Erythroblast (primary cell): ENCODE results near the gene GALNT18.

ENCODE experiments used
- GATA1 ChIP-seq: IDR thresholded peaks from 2 replicates; pipeline ENCODE4 v1.6.1; 2011; ENCODE audit warnings: low read depth, mild to moderate bottlenecking, control low read depth, low read length, moderate library complexity
- POLR2A ChIP-seq: IDR thresholded peaks from 2 replicates; pipeline ENCODE4 v1.6.1; 2011; ENCODE audit warnings: mild to moderate bottlenecking, low read length

DNA sequence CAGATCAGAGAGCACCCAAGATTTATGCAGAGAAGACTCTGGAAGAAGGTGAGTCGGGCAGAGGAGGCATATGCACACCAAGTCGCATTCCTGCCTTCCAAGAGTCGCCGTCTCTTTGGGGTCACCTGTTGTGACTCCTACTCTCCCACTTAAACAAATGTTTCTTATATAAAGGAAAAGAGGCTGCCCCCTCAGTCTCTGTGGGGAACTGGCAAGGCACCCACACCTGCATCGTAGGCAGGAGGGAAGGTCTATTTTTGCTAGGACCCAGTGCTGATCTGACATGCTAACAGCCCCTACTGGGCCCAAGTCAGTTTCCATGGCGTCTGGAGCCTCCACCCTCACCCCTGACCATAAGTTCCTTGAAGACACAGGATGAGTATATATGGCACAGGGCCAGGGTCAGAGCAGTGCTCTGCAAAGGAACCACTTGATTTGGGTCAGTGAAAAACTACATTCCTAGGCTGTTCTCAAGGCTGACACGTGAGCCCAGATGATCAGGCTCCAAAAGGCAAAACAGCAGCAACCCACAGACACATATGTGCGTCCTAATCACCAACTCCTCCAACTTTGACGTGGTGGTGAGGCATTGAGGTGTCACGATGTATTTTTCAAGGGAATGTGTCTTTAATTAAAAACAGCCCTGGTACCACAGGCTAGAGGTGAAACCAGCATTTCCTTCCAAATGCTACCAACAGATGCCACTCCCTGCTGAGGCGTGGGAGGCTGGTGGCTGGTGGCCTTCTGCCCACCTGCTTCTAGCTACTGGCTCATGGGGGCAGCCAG lies 213.2 kb downstream of the GALNT18 start:
- TF ChIP-seq POLR2A = no peak
- TF ChIP-seq GATA1 = no peak
